Cerebellar cortex (tissue), 1 donor: ENCODE measurements around the gene STAP2.
A peak's percentile ranks its signal among the peaks of the same experiment; 100 is the strongest.
"Not testable (repeated sequence)": the region's sequence is repeated elsewhere in the genome, so short reads cannot be mapped to it uniquely, and the experiment has no call there.

Experiments
- DNase-seq: peaks from one replicate; pipeline ENCODE4 v3.0.0-alpha.2; 2015; ENCODE audit warnings: low spot score

Gene STAP2

GRCh38 chr19:4298810-4299550, 39.6 kb downstream of the STAP2 start:
- no peak for DNase-seq

GRCh38 chr19:4297901-4298809, 40.5 kb downstream of the STAP2 start:
- no peak for DNase-seq

GRCh38 chr19:4295972-4296771, 42.5 kb downstream of the STAP2 start:
- no peak for DNase-seq

GRCh38 chr19:4294389-4294788, 44.2 kb downstream of the STAP2 start:
- no peak for DNase-seq

GRCh38 chr19:4292515-4292914, 46.1 kb downstream of the STAP2 start:
- no peak for DNase-seq

GRCh38 chr19:4291184-4291732, 47.4 kb downstream of the STAP2 start:
- DNase-seq, result no peak

GRCh38 chr19:4288091-4288777, 50.4 kb downstream of the STAP2 start:
- DNase-seq, result no peak

GRCh38 chr19:4286141-4286540, 52.5 kb downstream of the STAP2 start:
- DNase-seq, result not testable (repeated sequence)

- no peak for DNase-seq
Measured at GRCh38 chr19:4284974-4285373, 53.7 kb downstream of the STAP2 start.

GRCh38 chr19:4284176-4284958, 54.3 kb downstream of the STAP2 start:
- DNase-seq, result peak; percentile 56

GRCh38 chr19:4279530-4280422, 58.9 kb downstream of the STAP2 start:
- no peak for DNase-seq

- DNase-seq, result no peak
Measured at GRCh38 chr19:4279267-4279529, 59.4 kb downstream of the STAP2 start.

GRCh38 chr19:4278419-4279266, 60.0 kb downstream of the STAP2 start, which contains the start of gene SHD:
TSS of gene SHD (plus strand) at chr19:4279266. CDS start at chr19:4280064, 798 bp downstream.
- DNase-seq, result no peak

- no peak for DNase-seq
Measured at GRCh38 chr19:4278010-4278409, 60.6 kb downstream of the STAP2 start.

GRCh38 chr19:4277191-4277696, 61.4 kb downstream of the STAP2 start:
- no peak for DNase-seq

- not testable (repeated sequence) for DNase-seq
Measured at GRCh38 chr19:4274321-4274686, 64.3 kb downstream of the STAP2 start.
